Smooth muscle cell (in vitro differentiated cells): ENCODE results near the gene GREB1. TPM values are rescaled to one million over a fixed set of nuclear protein-coding genes. Genes with fewer than 3 reads are reported as not detected.

Experiments
- DNase-seq: peaks from one replicate; lab custom pipeline; 2025; ENCODE audit not compliant: unreplicated experiment; lab: John Stamatoyannopoulos, UW
- H2AFZ ChIP-seq: fragments of 200-600 bp; sonication (generic); 2 replicates; pipeline ENCODE4 v1.6.0; 2016; ENCODE audit warnings: antibody characterized with exemption, low read depth, mild to moderate bottlenecking
- H3F3A ChIP-seq: fragments of 200-600 bp; sonication (generic); 2 replicates; pipeline ENCODE4 v1.6.0; 2017; ENCODE audit warnings: antibody characterized with exemption, low read depth
- H3K27ac ChIP-seq: fragments of 200-600 bp; sonication (generic); 2 replicates; pipeline ENCODE4 v1.5.1; 2016; ENCODE audit warnings: low read depth, mild to moderate bottlenecking
- H3K27me3 ChIP-seq: fragments of 200-600 bp; sonication (generic); 2 replicates; pipeline ENCODE4 v1.6.1; 2016; ENCODE audit warnings: low read depth, mild to moderate bottlenecking
- H3K36me3 ChIP-seq: fragments of 200-600 bp; sonication (generic); 2 replicates; pipeline ENCODE4 v1.5.1; 2016; ENCODE audit warnings: low read depth
- H3K4me1 ChIP-seq: fragments of 200-600 bp; sonication (generic); 2 replicates; pipeline ENCODE4 v1.5.1; 2016; ENCODE audit warnings: low read depth
- H3K4me2 ChIP-seq: fragments of 200-600 bp; sonication (generic); 2 replicates; pipeline ENCODE4 v1.6.0; 2016; ENCODE audit warnings: mild to moderate bottlenecking
- H3K4me3 ChIP-seq: fragments of 200-600 bp; sonication (generic); 2 replicates; pipeline ENCODE4 v1.5.1; 2016; ENCODE audit warnings: mild to moderate bottlenecking
- H3K79me2 ChIP-seq: fragments of 200-600 bp; sonication (generic); 2 replicates; pipeline ENCODE4 v1.6.0; 2016; ENCODE audit warnings: low read depth, mild to moderate bottlenecking
- H3K9ac ChIP-seq: fragments of 200-600 bp; sonication (generic); 2 replicates; pipeline ENCODE4 v1.6.0; 2016; ENCODE audit warnings: low read depth
- H3K9me3 ChIP-seq: fragments of 200-600 bp; sonication (generic); replicated peaks from 2 replicates; pipeline ENCODE4 v1.5.1; 2016; ENCODE audit warnings: low read depth
- H4K20me1 ChIP-seq: fragments of 200-600 bp; sonication (generic); 2 replicates; pipeline ENCODE4 v1.6.0; 2016; ENCODE audit warnings: low read depth
- WGBS: methylation state at CpG from one replicate; pipeline ENCODE4 v1.1.7; 2016; ENCODE audit warnings: low lambda C conversion rate; 5-methylcytosine and 5-hydroxymethylcytosine counted together
- polyA plus RNA-seq: library from polyadenylated mRNA; unstranded; fragments of >200 nt; fragmentation: Nextera tagmentation; extraction: Ambion mirVana; gene quantifications from 2 replicates; pipeline ENCODE4 v1.2.1, GENCODE V29; 2016
- total RNA-seq: library from RNA; depleted of rRNA; stranded (reverse); fragments of >200 nt; gene quantifications from 2 replicates; pipeline ENCODE4 v1.2.3, GENCODE V29; 2014
- TF ChIP-seq, protein P1 (sequence below): fragments of 200-600 bp; sonication (generic); IDR thresholded peaks from 2 replicates; pipeline ENCODE4 v1.5.1; 2017; ENCODE audit warnings: borderline replicate concordance, mild to moderate bottlenecking, antibody characterized with exemption; ENCODE audit not compliant: insufficient read depth, poor library complexity, severe bottlenecking

Gene GREB1
- total and polyA plus RNA-seq, 2 experiments from 2014 or later = 1.7 to 4.3 TPM

DNA sequence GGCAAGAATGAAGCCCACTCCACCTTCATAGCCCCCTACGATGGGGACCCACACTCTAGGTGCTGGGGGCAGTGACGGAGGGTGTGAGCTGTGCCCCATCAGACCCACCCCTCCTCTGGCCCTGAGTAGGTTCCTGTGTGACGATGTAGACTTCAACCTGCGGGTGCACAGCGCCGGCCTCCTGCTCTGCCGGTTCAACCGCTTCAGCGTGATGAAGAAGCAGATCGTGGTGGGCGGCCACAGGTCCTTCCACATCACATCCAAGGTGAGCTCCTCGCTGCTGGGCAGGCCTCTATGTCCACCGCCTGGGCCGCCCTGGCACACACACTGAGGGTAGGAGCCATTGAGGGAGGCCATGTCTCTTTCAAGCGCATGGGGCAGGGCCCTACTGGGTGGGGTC, 101.3 kb downstream of the GREB1 start:
- Histone ChIP-seq H3K36me3 (no peaks in the 10 kb centered on the region), H3K79me2 (no peaks in the 10 kb centered on the region), H3K9me3 (no peaks in the 10 kb centered on the region), H3K4me2 (no peak overlapping the region), H3K4me1 (no peaks in the 10 kb centered on the region), H3K27ac (no peak overlapping the region), H4K20me1 (no peaks in the 10 kb centered on the region), H3K4me3 (no peak overlapping the region), H3K27me3 (no peaks in the 10 kb centered on the region), H3K9ac (no peak overlapping the region), H2AFZ (no peak overlapping the region), H3F3A (no peaks in the 10 kb centered on the region)
- TF ChIP-seq, protein P1, sequence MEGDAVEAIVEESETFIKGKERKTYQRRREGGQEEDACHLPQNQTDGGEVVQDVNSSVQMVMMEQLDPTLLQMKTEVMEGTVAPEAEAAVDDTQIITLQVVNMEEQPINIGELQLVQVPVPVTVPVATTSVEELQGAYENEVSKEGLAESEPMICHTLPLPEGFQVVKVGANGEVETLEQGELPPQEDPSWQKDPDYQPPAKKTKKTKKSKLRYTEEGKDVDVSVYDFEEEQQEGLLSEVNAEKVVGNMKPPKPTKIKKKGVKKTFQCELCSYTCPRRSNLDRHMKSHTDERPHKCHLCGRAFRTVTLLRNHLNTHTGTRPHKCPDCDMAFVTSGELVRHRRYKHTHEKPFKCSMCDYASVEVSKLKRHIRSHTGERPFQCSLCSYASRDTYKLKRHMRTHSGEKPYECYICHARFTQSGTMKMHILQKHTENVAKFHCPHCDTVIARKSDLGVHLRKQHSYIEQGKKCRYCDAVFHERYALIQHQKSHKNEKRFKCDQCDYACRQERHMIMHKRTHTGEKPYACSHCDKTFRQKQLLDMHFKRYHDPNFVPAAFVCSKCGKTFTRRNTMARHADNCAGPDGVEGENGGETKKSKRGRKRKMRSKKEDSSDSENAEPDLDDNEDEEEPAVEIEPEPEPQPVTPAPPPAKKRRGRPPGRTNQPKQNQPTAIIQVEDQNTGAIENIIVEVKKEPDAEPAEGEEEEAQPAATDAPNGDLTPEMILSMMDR = no peak
- WGBS = 98% methylated on average over 15 of the region's 15 CpGs
- DNase-seq = no peak

DNA sequence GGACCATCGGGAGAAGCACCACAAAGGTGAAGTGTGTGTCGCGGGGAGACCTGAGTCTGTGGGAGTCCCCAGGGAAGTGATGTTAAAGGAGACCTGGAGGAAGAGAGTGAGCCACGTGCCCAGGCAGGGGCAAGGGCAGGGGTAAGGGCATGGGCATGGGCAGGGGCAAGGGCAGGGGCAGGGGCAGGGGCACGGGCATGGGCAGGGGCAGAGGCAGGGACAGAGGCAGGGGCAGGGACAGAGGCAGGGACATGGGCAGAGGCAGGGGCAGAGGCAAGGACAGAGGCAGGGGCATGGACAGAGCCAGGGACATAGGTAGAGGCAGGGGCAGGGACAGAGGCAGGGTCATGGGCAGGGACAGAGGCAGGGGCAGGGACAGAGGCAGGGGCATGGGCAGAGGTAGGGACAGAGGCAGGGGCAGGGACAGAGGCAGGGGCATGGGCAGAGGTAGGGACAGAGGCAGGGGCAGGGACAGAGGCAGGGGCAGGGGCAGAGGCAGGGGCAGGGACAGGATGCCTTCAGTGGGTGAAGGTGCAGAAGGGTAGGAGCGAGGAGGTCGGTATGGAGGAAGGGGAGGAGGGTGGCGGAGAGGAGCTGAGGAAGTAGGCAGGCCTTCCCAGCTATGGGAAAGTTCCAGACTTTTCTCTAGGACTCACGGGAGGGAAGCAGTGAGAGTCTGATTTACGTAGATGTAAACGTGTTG, 102.9 kb downstream of the GREB1 start:
- TF ChIP-seq, protein P1 = no peak
- Histone ChIP-seq H3K9me3 (no peaks in the 10 kb centered on the region), H3K79me2 (no peaks in the 10 kb centered on the region), H3K4me1 (no peaks in the 10 kb centered on the region), H3K4me2 (no peak overlapping the region), H4K20me1 (no peaks in the 10 kb centered on the region), H3K9ac (no peak overlapping the region), H3K27ac (no peak overlapping the region), H3F3A (no peaks in the 10 kb centered on the region), H3K4me3 (no peak overlapping the region), H2AFZ (no peak overlapping the region), H3K36me3 (no peaks in the 10 kb centered on the region), H3K27me3 (no peaks in the 10 kb centered on the region)
- DNase-seq = no peak
- 82% methylated on average over 10 of the region's 11 CpGs for WGBS

DNA sequence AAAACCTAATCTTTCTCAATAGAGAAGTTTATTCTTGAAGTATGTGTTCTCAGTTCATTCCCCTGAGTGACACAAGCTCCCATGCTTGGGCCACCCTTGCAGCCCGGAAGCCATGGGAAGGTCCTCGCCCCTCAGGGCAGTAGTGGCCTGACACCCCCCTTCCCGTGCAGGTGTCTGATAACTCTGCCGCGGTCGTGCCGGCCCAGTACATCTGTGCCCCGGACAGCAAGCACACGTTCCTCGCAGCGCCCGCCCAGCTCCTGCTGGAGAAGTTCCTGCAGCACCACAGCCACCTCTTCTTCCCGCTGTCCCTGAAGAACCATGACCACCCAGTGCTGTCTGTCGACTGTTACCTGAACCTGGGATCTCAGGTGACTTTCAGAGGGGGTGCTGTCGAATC, 103.7 kb downstream of the GREB1 start:
- Histone ChIP-seq H3K4me2 (no peak overlapping the region), H3K79me2 (no peaks in the 10 kb centered on the region), H3K27me3 (no peaks in the 10 kb centered on the region), H3F3A (no peaks in the 10 kb centered on the region), H3K9ac (no peak overlapping the region), H3K36me3 (no peaks in the 10 kb centered on the region), H3K27ac (no peak overlapping the region), H3K9me3 (no peaks in the 10 kb centered on the region), H3K4me1 (no peaks in the 10 kb centered on the region), H3K4me3 (no peak overlapping the region), H2AFZ (no peak overlapping the region), H4K20me1 (no peaks in the 10 kb centered on the region)
- no peak for DNase-seq
- 93% methylated on average over 15 of the region's 15 CpGs for WGBS
- TF ChIP-seq, protein P1 = no peak

DNA sequence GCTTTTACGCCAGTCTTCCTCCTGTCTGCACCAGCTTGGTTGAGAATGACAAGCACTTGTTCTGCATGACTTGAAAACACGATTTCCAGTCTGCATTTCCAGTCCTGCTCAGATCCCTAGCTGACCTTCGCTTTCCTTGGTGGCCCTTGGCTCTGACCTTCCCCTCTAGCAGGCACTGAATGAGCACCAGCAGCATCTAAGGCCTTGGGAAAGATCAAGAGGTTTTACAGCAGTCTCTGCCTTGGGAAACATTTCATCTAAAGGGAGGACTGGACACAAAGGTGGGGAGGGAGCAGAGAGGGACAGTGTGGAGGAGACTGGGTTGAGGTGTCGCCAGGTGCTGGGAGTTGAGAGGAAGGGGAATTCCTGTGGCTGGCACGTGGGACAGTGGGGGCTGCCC, 105.7 kb downstream of the GREB1 start:
- H3K9me3 ChIP-seq = no peaks in the 10 kb centered on the region
- H3K27me3 ChIP-seq = no peaks in the 10 kb centered on the region
- TF ChIP-seq, protein P1 = no peak
- no peak overlapping the region for H3K4me2 ChIP-seq
- H4K20me1 ChIP-seq = no peaks in the 10 kb centered on the region
- 91% methylated on average over 5 of the region's 5 CpGs for WGBS
- H3K4me3 ChIP-seq = no peak overlapping the region
- no peak overlapping the region for H3K9ac ChIP-seq
- H3K79me2 ChIP-seq = no peaks in the 10 kb centered on the region
- H3F3A ChIP-seq = no peaks in the 10 kb centered on the region
- DNase-seq = no peak
- no peaks in the 10 kb centered on the region for H3K36me3 ChIP-seq
- H3K4me1 ChIP-seq = no peaks in the 10 kb centered on the region
- no peak overlapping the region for H2AFZ ChIP-seq
- no peak overlapping the region for H3K27ac ChIP-seq
